Liver (tissue), 9 donors: ENCODE results near the gene OPHN1. TPM values are rescaled to one million over a fixed set of nuclear protein-coding genes. Genes with fewer than 3 reads are reported as not detected.

Experiments
- DNase-seq: peaks from one replicate; pipeline ENCODE4 v3.0.0-alpha.2; 2017; ENCODE audit warnings: low spot score
- H3K27ac ChIP-seq, 2 donors: one replicate each; pipeline ENCODE4 v1.7.0; 2013; ENCODE audit warnings: inconsistent platforms in 2 of 2, low read length in 2 of 2, control low read depth in 1 of 2, low read depth in 1 of 2, mild to moderate bottlenecking in 1 of 2
- H3K27me3 ChIP-seq, 4 donors: one replicate each; pipeline versions ENCODE4 v1.6.1 to v1.7.0; 2013; ENCODE audit warnings: low read length in 3 of 4, inconsistent platforms in 1 of 4, mild to moderate bottlenecking in 1 of 4, moderate library complexity in 1 of 4; ENCODE audit not compliant: control insufficient read depth in 4 of 4, insufficient read depth in 4 of 4
- H3K36me3 ChIP-seq, 4 donors: one replicate each; pipeline versions ENCODE4 v1.6.1 to v1.7.0; 2013; ENCODE audit warnings: low read length in 3 of 4, mild to moderate bottlenecking in 3 of 4, low read depth in 1 of 4, moderate library complexity in 1 of 4; ENCODE audit not compliant: control insufficient read depth in 4 of 4, insufficient read depth in 3 of 4
- H3K4me1 ChIP-seq, 4 donors: one replicate each; pipeline versions ENCODE4 v1.6.1 to v1.7.0; 2013; ENCODE audit warnings: low read length in 3 of 4, mild to moderate bottlenecking in 3 of 4, moderate library complexity in 1 of 4; ENCODE audit not compliant: control insufficient read depth in 4 of 4, insufficient read depth in 4 of 4
- H3K4me3 ChIP-seq, 3 donors: one replicate each; pipeline versions ENCODE4 v1.6.1 to v1.7.0; 2013; ENCODE audit warnings: low read length in 3 of 3, control low read depth in 1 of 3, low read depth in 1 of 3, mild to moderate bottlenecking in 1 of 3
- H3K9ac ChIP-seq, 2 donors: one replicate each; pipeline ENCODE4 v1.7.0; 2013; ENCODE audit warnings: low read length in 2 of 2, mild to moderate bottlenecking in 2 of 2, moderate library complexity in 2 of 2, control low read depth in 1 of 2, low read depth in 1 of 2
- H3K9me3 ChIP-seq, 4 donors: one replicate each; pipeline versions ENCODE4 v1.6.1 to v1.7.0; 2013; ENCODE audit warnings: low read length in 3 of 4; ENCODE audit not compliant: control insufficient read depth in 4 of 4
- ATF3 ChIP-seq: IDR thresholded peaks from 2 replicates; pipeline ENCODE4 v1.6.1; 2016; ENCODE audit warnings: antibody characterized with exemption
- CTCF ChIP-seq: fragments of 150-350 bp; IDR thresholded peaks from 2 replicates; pipeline ENCODE4 v1.5.1; 2017; ENCODE audit warnings: improper control_type of control experiment, low read depth, low read length; ENCODE audit not compliant: missing input control
- EGR1 ChIP-seq, 2 donors: IDR thresholded peaks; 2 replicates each; pipeline ENCODE4 v1.6.1; 2016 to 2018; ENCODE audit warnings: antibody characterized with exemption in 2 of 2, low read depth in 2 of 2
- FOXA1 ChIP-seq: IDR thresholded peaks from 2 replicates; pipeline ENCODE4 v1.6.1; 2016; ENCODE audit warnings: antibody characterized with exemption
- FOXA2 ChIP-seq: IDR thresholded peaks from 2 replicates; pipeline ENCODE4 v1.6.1; 2016; ENCODE audit warnings: antibody characterized with exemption
- GABPA ChIP-seq, 2 donors: IDR thresholded peaks in 1 of 2; conservative IDR thresholded peaks in 1 of 2; 2 replicates each; pipeline ENCODE4 v1.6.1; 2016; ENCODE audit warnings: antibody characterized with exemption in 2 of 2, mild to moderate bottlenecking in 1 of 2, moderate library complexity in 1 of 2
- HNF4A ChIP-seq, 2 donors: conservative IDR thresholded peaks; 2 replicates each; pipeline ENCODE4 v1.6.1; 2016; ENCODE audit warnings: antibody characterized with exemption in 2 of 2, mild to moderate bottlenecking in 2 of 2
- HNF4G ChIP-seq: IDR thresholded peaks from 2 replicates; pipeline ENCODE4 v1.6.1; 2016; ENCODE audit warnings: antibody characterized with exemption
- JUND ChIP-seq, 2 donors: IDR thresholded peaks; 2 replicates each; pipeline ENCODE4 v1.6.1; 2016; ENCODE audit warnings: antibody characterized with exemption in 2 of 2
- MAX ChIP-seq: IDR thresholded peaks from 2 replicates; pipeline ENCODE4 v1.6.1; 2016; ENCODE audit warnings: antibody characterized with exemption
- NR2F2 ChIP-seq: IDR thresholded peaks from 2 replicates; pipeline ENCODE4 v1.6.1; 2016; ENCODE audit warnings: antibody characterized with exemption
- RAD21 ChIP-seq, 2 donors: IDR thresholded peaks; 2 replicates each; pipeline ENCODE4 v1.6.1; 2016; ENCODE audit warnings: antibody characterized with exemption in 2 of 2, mild to moderate bottlenecking in 2 of 2
- REST ChIP-seq: IDR thresholded peaks from 2 replicates; pipeline ENCODE4 v1.6.1; 2016; ENCODE audit warnings: antibody characterized with exemption, mild to moderate bottlenecking
- RXRA ChIP-seq, 2 donors: IDR thresholded peaks; 2 replicates each; pipeline ENCODE4 v1.6.1; 2017 to 2018; ENCODE audit warnings: antibody characterized with exemption in 2 of 2, mild to moderate bottlenecking in 1 of 2
- SP1 ChIP-seq: IDR thresholded peaks from 2 replicates; pipeline ENCODE4 v1.6.1; 2018; ENCODE audit warnings: antibody characterized with exemption, mild to moderate bottlenecking
- TAF1 ChIP-seq: conservative IDR thresholded peaks from 2 replicates; pipeline ENCODE4 v1.6.1; 2016; ENCODE audit warnings: antibody characterized with exemption, mild to moderate bottlenecking
- YY1 ChIP-seq: IDR thresholded peaks from 2 replicates; pipeline ENCODE4 v1.6.1; 2016; ENCODE audit warnings: antibody characterized with exemption, mild to moderate bottlenecking
- ZBTB33 ChIP-seq: IDR thresholded peaks from 2 replicates; pipeline ENCODE4 v1.6.1; 2016; ENCODE audit warnings: antibody characterized with exemption
- WGBS: extraction: QIAGEN DNeasy Blood & Tissue Kit; methylation state at CpG from one replicate; pipeline ENCODE4 v1.1.7; 2013; 5-methylcytosine and 5-hydroxymethylcytosine counted together
- polyA plus RNA-seq, 2 donors: library from polyadenylated mRNA; stranded (reverse) in 1 of 2; unstranded in 1 of 2; fragments of 200-250 nt in 1 of 2; fragments of >200 nt in 1 of 2; fragmentation: Nextera tagmentation in 1 of 2; extraction: Ambion mirVana in 1 of 2; gene quantifications; one replicate each; pipeline versions ENCODE4 v1.2.1 to v1.2.3, GENCODE V29; 2013 to 2015
- total RNA-seq, 2 donors: library from RNA; depleted of rRNA; stranded (reverse); fragments of >200 nt; gene quantifications; one replicate each; pipeline ENCODE4 v1.2.3, GENCODE V29; 2014
- donor health status: healthy.
- donor health status: healthy.
- donor health status: healthy.
- donor health status: healthy.
- donor health status: healthy.

The OPHN1 gene
- total and polyA plus RNA-seq, 4 donors, result 0.17 to 1.2 (median 0.60) TPM

GRCh38 chrX:68416592-68416991 is 16.7 kb downstream of the OPHN1 start (continued):
- no peak for TF ChIP-seq NR2F2
- TF ChIP-seq EGR1 (IDR thresholded peaks at IDR 0.05; ENCODE audit: low read depth in 2 of 2), result no peak
- TF ChIP-seq JUND (IDR thresholded peaks at IDR 0.05), result no peak

GRCh38 chrX:68415316-68415715 is 18.0 kb downstream of the OPHN1 start:
- H3K9ac ChIP-seq, result no peak overlapping the region
- 79% methylated on average over 1 of the region's 1 CpG for WGBS
- no peak overlapping the region for H3K27ac ChIP-seq
- TF ChIP-seq HNF4G (no peak), YY1 (no peak), SP1 (no peak), MAX (no peak), RAD21 (IDR thresholded peaks at IDR 0.05) (no peak), REST (no peak), HNF4A (conservative IDR thresholded peaks at IDR 0.05) (no peak), FOXA2 (no peak), GABPA (IDR thresholded peaks at IDR 0.05 in 1 of 2, conservative IDR thresholded peaks at IDR 0.05 in 1 of 2) (no peak), CTCF (no peak), RXRA (IDR thresholded peaks at IDR 0.05) (no peak), TAF1 (no peak), FOXA1 (no peak), NR2F2 (no peak), ZBTB33 (no peak), ATF3 (no peak), EGR1 (IDR thresholded peaks at IDR 0.05; ENCODE audit: low read depth in 2 of 2) (no peak), JUND (IDR thresholded peaks at IDR 0.05) (no peak)
- no peaks in the 10 kb centered on the region for H3K9me3 ChIP-seq
- no peaks in the 10 kb centered on the region for H3K36me3 ChIP-seq
- H3K4me3 ChIP-seq, result no peak overlapping the region
- no peak for DNase-seq
- no peaks in the 10 kb centered on the region for H3K27me3 ChIP-seq
- H3K4me1 ChIP-seq, result no peaks in the 10 kb centered on the region
